Psoas muscle (tissue), 8 donors: ENCODE results near the gene SMR3A. TPM values are rescaled to one million over a fixed set of nuclear protein-coding genes. Genes with fewer than 3 reads are reported as not detected.

ENCODE experiments used
- ATAC-seq, 4 donors: fragments of 200-7000 bp; cut with Tn5 transposase; one replicate each; pipeline ENCODE4 v1.9.1; 2020; ENCODE audit warnings: moderate library complexity in 3 of 4, mild to moderate bottlenecking in 2 of 4
- DNase-seq, 2 donors: peaks; one replicate each; pipeline ENCODE4 v3.0.0-alpha.2; 2020
- H3K27ac ChIP-seq: fragments of 200-600 bp; one replicate; pipeline ENCODE4 v1.8.0; 2022
- H3K27me3 ChIP-seq, 3 donors: fragments of 200-600 bp in 1 of 3; one replicate each; pipeline versions ENCODE4 v1.6.1 to v1.8.0; 2013 to 2022; ENCODE audit warnings: low read length in 2 of 3, mild to moderate bottlenecking in 2 of 3, moderate library complexity in 1 of 3; ENCODE audit not compliant: insufficient read depth in 3 of 3
- H3K36me3 ChIP-seq, 2 donors: fragments of 200-600 bp in 1 of 2; one replicate each; pipeline versions ENCODE4 v1.6.1 to v1.8.0; 2013 to 2022; ENCODE audit warnings: low read depth in 1 of 2, mild to moderate bottlenecking in 1 of 2, moderate library complexity in 1 of 2; ENCODE audit not compliant: insufficient read depth in 1 of 2
- H3K4me1 ChIP-seq: fragments of 200-600 bp; one replicate; pipeline ENCODE4 v1.8.0; 2022
- H3K4me3 ChIP-seq: fragments of 200-600 bp; one replicate; pipeline ENCODE4 v1.8.0; 2022; ENCODE audit warnings: mild to moderate bottlenecking
- H3K9me3 ChIP-seq: fragments of 200-600 bp; one replicate; pipeline ENCODE4 v1.8.0; 2022
- CTCF ChIP-seq: fragments of 200-600 bp; IDR thresholded peaks from one replicate; pipeline ENCODE4 v1.8.0; 2022; ENCODE audit warnings: antibody characterized with exemption
- WGBS, 3 donors: extraction: QIAGEN DNeasy Blood & Tissue Kit; methylation state at CpG; one replicate each; pipeline versions ENCODE4 v1.1.6 to v1.1.7; 2013; 5-methylcytosine and 5-hydroxymethylcytosine counted together
- intact Hi-C, 2 donors: fragments of 100-400 bp; cut with DNase I; formaldehyde crosslinking; loops; one replicate each; pipeline versions ENCODE4 v1.11.0 to v1.14.2; 2022
- polyA plus RNA-seq, 3 donors: library from polyadenylated mRNA; stranded (reverse); fragments of 200-250 nt; gene quantifications; one replicate each; pipeline ENCODE4 v1.2.3, GENCODE V29; 2013
- total RNA-seq, 4 donors: library from RNA; stranded (reverse); fragmentation: NEBNext Ultra II Directional in 2 of 4; extraction: Animal tissue kit (Norgen Biotek cat#: 25700) in 2 of 4; gene quantifications; one replicate each; pipeline versions ENCODE4 v1.2.1 to v1.2.4, GENCODE V29; 2021 to 2023
- donor health status: healthy with polysubstance abuse.
- donor health status: DM: no; HTN: no; CAD: no; lungs with moderate emphysema.
- donor health status: Bipolar disorder and iron deficiency.
- donor health status: healthy.
- donor health status: DM: yes; HTN: yes; CAD: no.
- donor health status: DM: no; HTN: no; CAD: no.
- donor health status: DM: no; HTN: no; CAD: no.
- donor health status: DM: yes; HTN: yes; CAD: no.

Gene SMR3A
- total and polyA plus RNA-seq, 7 donors, result not detected

GRCh38 chr4:70402762-70403161 is 42.2 kb downstream of the SMR3A start:
- DNase-seq, result no peak
- intact Hi-C loops, result no loop called here
- Histone ChIP-seq H3K4me1 (no peaks in the 10 kb centered on the region), H3K4me3 (no peak overlapping the region), H3K27ac (no peak overlapping the region), H3K27me3 (no peaks in the 10 kb centered on the region), H3K36me3 (no peaks in the 10 kb centered on the region), H3K9me3 (no peaks in the 10 kb centered on the region)
- WGBS, 3 donors, result 84 to 96% (median 90%) methylated on average over 1 of the region's 1 CpG
- no peak for TF ChIP-seq CTCF
- no peak for ATAC-seq

GRCh38 chr4:70405765-70406164 is 45.2 kb downstream of the SMR3A start:
- no peaks in the 10 kb centered on the region for H3K36me3 ChIP-seq
- H3K9me3 ChIP-seq, result no peaks in the 10 kb centered on the region
- H3K27me3 ChIP-seq, result no peaks in the 10 kb centered on the region
- no peak for TF ChIP-seq CTCF
- H3K4me1 ChIP-seq, result no peaks in the 10 kb centered on the region
- no peak overlapping the region for H3K27ac ChIP-seq
- DNase-seq (no peak), ATAC-seq (no peak)
- H3K4me3 ChIP-seq, result no peak overlapping the region
- intact Hi-C loops, result no loop called here
- 72 to 75% (median 73%) methylated on average over 6 of the region's 6 CpGs for WGBS, 3 donors

Other genes starting within 250 kb of the SMR3A start
- not detected for gene PRR27, start 206.5 kb upstream of the SMR3A start, total RNA-seq
- not detected for gene PRR27, start 206.5 kb upstream of the SMR3A start, polyA plus RNA-seq
- not detected for gene ODAM, start 165.0 kb upstream of the SMR3A start, total RNA-seq
- not detected for gene ODAM, start 165.0 kb upstream of the SMR3A start, polyA plus RNA-seq
- gene FDCSP, start 134.6 kb upstream of the SMR3A start, total RNA-seq, result not detected
- not detected for gene FDCSP, start 134.6 kb upstream of the SMR3A start, polyA plus RNA-seq
- gene CSN3, start 118.2 kb upstream of the SMR3A start, total RNA-seq, result not detected
- gene CSN3, start 118.2 kb upstream of the SMR3A start, polyA plus RNA-seq, result not detected
- gene CABS1, start 25.8 kb upstream of the SMR3A start, total RNA-seq, result not detected
- not detected for gene CABS1, start 25.8 kb upstream of the SMR3A start, polyA plus RNA-seq
- gene SMR3B, start 22.4 kb downstream of the SMR3A start, total RNA-seq, result not detected
- not detected for gene SMR3B, start 22.4 kb downstream of the SMR3A start, polyA plus RNA-seq
- gene OPRPN, start 37.2 kb downstream of the SMR3A start, total RNA-seq, result not detected
- not detected for gene OPRPN, start 37.2 kb downstream of the SMR3A start, polyA plus RNA-seq
- not detected for gene MUC7, start 111.4 kb downstream of the SMR3A start, total RNA-seq
- gene MUC7, start 111.4 kb downstream of the SMR3A start, polyA plus RNA-seq, result not detected
- gene AMTN, start 157.8 kb downstream of the SMR3A start, total RNA-seq, result not detected
- gene AMTN, start 157.8 kb downstream of the SMR3A start, polyA plus RNA-seq, result not detected
- not detected for gene AMBN, start 231.5 kb downstream of the SMR3A start, total RNA-seq
- gene AMBN, start 231.5 kb downstream of the SMR3A start, polyA plus RNA-seq, result not detected